ENCODE measurements around the gene CCDC107.

DNA sequence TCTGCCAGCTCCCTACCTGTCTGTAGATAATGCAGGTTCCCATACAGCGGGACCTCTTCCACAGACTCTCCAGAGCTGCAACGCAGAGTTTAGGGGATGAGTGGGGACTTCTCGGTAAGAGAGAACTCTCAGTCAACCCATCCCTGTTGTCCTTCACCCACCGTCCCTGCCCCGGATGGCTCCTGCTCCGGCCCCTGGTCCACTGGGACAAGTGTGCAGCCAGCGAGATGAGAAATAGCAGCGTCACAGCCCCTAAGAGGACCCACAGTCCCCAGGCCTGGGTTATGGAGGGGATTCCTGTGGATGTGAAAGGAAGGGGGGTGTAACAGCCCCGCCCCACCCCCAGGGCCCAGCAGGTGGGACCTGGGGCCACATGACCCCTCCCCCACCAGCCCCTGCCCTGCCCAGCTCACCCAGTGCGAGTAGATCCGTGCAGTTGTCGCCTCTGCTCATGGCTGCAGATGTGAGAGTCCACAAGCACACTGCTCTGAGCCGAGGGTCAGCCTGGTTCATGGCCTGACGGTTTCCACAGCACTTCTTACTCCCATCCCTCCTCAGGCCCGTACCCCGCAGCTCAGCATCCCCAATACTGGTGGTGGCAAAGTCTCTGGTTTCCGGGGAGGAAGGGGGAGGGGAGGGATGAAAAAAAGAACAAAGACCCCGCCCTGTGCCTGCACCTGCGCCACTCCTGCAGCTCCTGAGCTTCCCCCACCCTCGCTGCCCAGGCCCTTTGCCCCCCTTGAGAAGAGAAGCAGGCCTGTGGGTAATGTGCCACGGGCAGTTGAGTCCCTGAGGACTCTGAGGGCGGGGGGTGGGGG is 7.5 kb upstream of the CCDC107 start, which contains the start of gene SIT1:
- no peak for TF ChIP-seq POLR2A (IDR thresholded peaks at IDR 0.05; ENCODE audit: low read depth)
- TF ChIP-seq, protein P1, sequence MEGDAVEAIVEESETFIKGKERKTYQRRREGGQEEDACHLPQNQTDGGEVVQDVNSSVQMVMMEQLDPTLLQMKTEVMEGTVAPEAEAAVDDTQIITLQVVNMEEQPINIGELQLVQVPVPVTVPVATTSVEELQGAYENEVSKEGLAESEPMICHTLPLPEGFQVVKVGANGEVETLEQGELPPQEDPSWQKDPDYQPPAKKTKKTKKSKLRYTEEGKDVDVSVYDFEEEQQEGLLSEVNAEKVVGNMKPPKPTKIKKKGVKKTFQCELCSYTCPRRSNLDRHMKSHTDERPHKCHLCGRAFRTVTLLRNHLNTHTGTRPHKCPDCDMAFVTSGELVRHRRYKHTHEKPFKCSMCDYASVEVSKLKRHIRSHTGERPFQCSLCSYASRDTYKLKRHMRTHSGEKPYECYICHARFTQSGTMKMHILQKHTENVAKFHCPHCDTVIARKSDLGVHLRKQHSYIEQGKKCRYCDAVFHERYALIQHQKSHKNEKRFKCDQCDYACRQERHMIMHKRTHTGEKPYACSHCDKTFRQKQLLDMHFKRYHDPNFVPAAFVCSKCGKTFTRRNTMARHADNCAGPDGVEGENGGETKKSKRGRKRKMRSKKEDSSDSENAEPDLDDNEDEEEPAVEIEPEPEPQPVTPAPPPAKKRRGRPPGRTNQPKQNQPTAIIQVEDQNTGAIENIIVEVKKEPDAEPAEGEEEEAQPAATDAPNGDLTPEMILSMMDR (IDR thresholded peaks at IDR 0.05) = no peak
